ENCODE data around the gene CFAP61.

DNA sequence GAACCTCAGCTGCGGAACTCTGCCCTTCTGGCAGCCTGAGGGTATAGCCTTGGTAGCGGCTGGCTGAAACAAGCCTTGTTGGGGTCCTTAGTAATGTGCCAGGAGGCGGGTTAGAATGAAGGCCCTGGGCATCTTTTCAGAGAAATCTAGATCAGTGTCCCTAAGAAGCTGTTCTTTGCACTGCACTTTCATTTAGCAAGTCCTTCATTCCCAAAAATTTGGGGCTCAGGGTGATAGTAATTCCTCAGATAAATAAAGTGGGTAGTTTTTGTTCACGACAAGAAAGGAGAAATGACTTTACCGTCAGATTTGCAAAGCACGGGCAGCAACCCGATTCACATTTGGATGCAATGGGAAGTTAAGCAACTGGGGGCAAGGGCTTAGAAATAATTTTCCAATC lies 318.8 kb downstream of the CFAP61 start:
- no peak for TF ChIP-seq POLR2A (IDR thresholded peaks at IDR 0.05)
- TF ChIP-seq, protein P1, sequence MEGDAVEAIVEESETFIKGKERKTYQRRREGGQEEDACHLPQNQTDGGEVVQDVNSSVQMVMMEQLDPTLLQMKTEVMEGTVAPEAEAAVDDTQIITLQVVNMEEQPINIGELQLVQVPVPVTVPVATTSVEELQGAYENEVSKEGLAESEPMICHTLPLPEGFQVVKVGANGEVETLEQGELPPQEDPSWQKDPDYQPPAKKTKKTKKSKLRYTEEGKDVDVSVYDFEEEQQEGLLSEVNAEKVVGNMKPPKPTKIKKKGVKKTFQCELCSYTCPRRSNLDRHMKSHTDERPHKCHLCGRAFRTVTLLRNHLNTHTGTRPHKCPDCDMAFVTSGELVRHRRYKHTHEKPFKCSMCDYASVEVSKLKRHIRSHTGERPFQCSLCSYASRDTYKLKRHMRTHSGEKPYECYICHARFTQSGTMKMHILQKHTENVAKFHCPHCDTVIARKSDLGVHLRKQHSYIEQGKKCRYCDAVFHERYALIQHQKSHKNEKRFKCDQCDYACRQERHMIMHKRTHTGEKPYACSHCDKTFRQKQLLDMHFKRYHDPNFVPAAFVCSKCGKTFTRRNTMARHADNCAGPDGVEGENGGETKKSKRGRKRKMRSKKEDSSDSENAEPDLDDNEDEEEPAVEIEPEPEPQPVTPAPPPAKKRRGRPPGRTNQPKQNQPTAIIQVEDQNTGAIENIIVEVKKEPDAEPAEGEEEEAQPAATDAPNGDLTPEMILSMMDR (IDR thresholded peaks at IDR 0.05), result no peak

All from breast epithelium (tissue), 3 donors.